Esophagus (tissue), 2 donors: ENCODE results near the gene PTPRR. TPM values are rescaled to one million over a fixed set of nuclear protein-coding genes. Genes with fewer than 3 reads are reported as not detected.

Experiments used
- H3K27ac ChIP-seq, 2 donors: one replicate each; pipeline ENCODE4 v1.5.1; 2013; ENCODE audit warnings: low read depth in 2 of 2, mild to moderate bottlenecking in 2 of 2, inconsistent platforms in 1 of 2, low read length in 1 of 2, moderate library complexity in 1 of 2
- H3K27me3 ChIP-seq, 2 donors: one replicate each; pipeline ENCODE4 v1.6.1; 2013; ENCODE audit warnings: low read length in 2 of 2, control low read depth in 1 of 2, mild to moderate bottlenecking in 1 of 2; ENCODE audit not compliant: insufficient read depth in 2 of 2, control insufficient read depth in 1 of 2
- H3K36me3 ChIP-seq, 2 donors: one replicate each; pipeline ENCODE4 v1.6.1; 2013; ENCODE audit warnings: low read length in 1 of 2; ENCODE audit not compliant: control insufficient read depth in 2 of 2, insufficient read depth in 2 of 2
- H3K4me1 ChIP-seq, 2 donors: one replicate each; pipeline ENCODE4 v1.6.1; 2013; ENCODE audit warnings: low read length in 1 of 2; ENCODE audit not compliant: control insufficient read depth in 2 of 2, insufficient read depth in 2 of 2
- H3K4me3 ChIP-seq, 2 donors: one replicate each; pipeline ENCODE4 v1.5.1; 2013; ENCODE audit warnings: low read length in 2 of 2, mild to moderate bottlenecking in 2 of 2, low read depth in 1 of 2, moderate library complexity in 1 of 2
- H3K9me3 ChIP-seq, 2 donors: one replicate each; pipeline ENCODE4 v1.6.1; 2013; ENCODE audit warnings: mild to moderate bottlenecking in 2 of 2, low read depth in 1 of 2, low read length in 1 of 2, moderate library complexity in 1 of 2; ENCODE audit not compliant: control insufficient read depth in 2 of 2, insufficient read depth in 1 of 2
- WGBS, 2 donors: extraction: QIAGEN DNeasy Blood & Tissue Kit; methylation state at CpG; one replicate each; pipeline ENCODE4 v1.1.7; 2013; 5-methylcytosine and 5-hydroxymethylcytosine counted together
- polyA plus RNA-seq, 2 donors: library from polyadenylated mRNA; stranded (reverse); fragments of 200-250 nt; gene quantifications; one replicate each; pipeline ENCODE4 v1.2.3, GENCODE V29; 2013
- donor health status: healthy with polysubstance abuse.
- donor health status: Bipolar disorder and iron deficiency.

The PTPRR gene
- polyA plus RNA-seq, 2 donors, result 0.05 to 0.06 TPM

DNA sequence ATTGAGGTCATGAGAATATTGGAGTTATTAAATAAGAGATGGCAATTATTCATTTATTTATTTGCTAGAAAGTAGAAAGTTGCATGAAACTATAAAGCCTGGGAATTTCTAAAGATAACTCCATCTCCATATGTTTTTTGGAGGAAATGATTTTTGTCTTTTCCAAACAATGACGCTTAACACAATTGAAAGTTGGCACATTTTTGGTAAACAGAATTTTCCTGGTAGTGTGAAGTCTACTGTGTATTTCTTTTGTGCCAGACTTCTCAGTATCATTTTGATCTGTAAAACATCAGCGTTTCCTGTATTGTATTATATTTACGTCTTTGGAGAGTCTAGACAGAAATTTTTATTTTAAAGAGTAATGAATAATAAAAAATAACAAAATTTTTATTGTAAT, 249.6 kb downstream of the PTPRR start:
- H3K27me3 ChIP-seq, result no peaks in the 10 kb centered on the region
- no peaks in the 10 kb centered on the region for H3K4me1 ChIP-seq
- WGBS, 2 donors, result 67 to 69% methylated on average over 3 of the region's 3 CpGs
- no peaks in the 10 kb centered on the region for H3K9me3 ChIP-seq
- H3K36me3 ChIP-seq, result no peaks in the 10 kb centered on the region
- H3K4me3 ChIP-seq, result no peak overlapping the region
- no peak overlapping the region for H3K27ac ChIP-seq

- no peak overlapping the region for H3K4me3 ChIP-seq
Measured at GRCh38 chr12:70667253-70667652, 253.3 kb downstream of the PTPRR start.

GRCh38 chr12:70666364-70666763, 254.2 kb downstream of the PTPRR start:
- 97 to 98% methylated on average over 1 of the region's 1 CpG for WGBS, 2 donors

More at GRCh38 chr12:70667253-70667652, 253.3 kb downstream of the PTPRR start:
- 90 to 92% methylated on average over 2 of the region's 2 CpGs for WGBS, 2 donors
- no peaks in the 10 kb centered on the region for H3K4me1 ChIP-seq
- no peaks in the 10 kb centered on the region for H3K36me3 ChIP-seq
- H3K27ac ChIP-seq, result no peak overlapping the region
- H3K9me3 ChIP-seq, result no peaks in the 10 kb centered on the region
- H3K27me3 ChIP-seq, result no peaks in the 10 kb centered on the region

DNA sequence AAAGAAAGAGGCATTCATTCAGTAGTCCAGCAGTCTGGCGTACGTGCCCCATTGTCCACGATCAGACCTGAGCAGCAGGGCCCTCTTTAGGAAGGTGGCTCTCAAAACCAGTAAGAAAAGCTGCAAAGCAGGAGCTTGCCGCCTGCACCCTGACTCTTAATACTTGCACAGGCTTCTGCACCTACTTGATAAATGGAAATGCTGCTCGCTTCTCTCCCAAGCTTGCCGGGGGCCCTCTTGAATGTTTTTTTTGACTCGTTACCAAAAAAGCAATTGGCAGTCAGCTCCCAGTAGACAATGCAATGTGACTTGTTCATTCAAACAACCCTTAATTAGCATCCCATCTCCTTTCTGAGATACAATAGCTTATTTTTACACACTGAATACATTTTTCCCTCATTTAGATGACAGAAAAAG, 256.1 kb downstream of the PTPRR start:
- Histone ChIP-seq H3K27ac (no peak overlapping the region), H3K4me1 (peaks cover 0 to 3% of the 10 kb centered on the region in 2 donors), H3K27me3 (no peaks in the 10 kb centered on the region), H3K4me3 (no peak overlapping the region), H3K9me3 (no peaks in the 10 kb centered on the region), H3K36me3 (no peaks in the 10 kb centered on the region)
- WGBS, 2 donors, result 27 to 40% methylated on average over 7 of the region's 7 CpGs

More at GRCh38 chr12:70666364-70666763, 254.2 kb downstream of the PTPRR start:
- H3K4me3 ChIP-seq, result no peak overlapping the region
- H3K27ac ChIP-seq, result no peak overlapping the region
- no peaks in the 10 kb centered on the region for H3K9me3 ChIP-seq
- H3K27me3 ChIP-seq, result no peaks in the 10 kb centered on the region
- no peaks in the 10 kb centered on the region for H3K4me1 ChIP-seq
- H3K36me3 ChIP-seq, result no peaks in the 10 kb centered on the region

- H3K4me3 ChIP-seq, result no peak overlapping the region
- no peaks in the 10 kb centered on the region for H3K36me3 ChIP-seq
- peaks cover 0 to 3% of the 10 kb centered on the region in 2 donors for H3K4me1 ChIP-seq
- no peaks in the 10 kb centered on the region for H3K27me3 ChIP-seq
- H3K27ac ChIP-seq, result no peak overlapping the region
- H3K9me3 ChIP-seq, result no peaks in the 10 kb centered on the region
- 89 to 90% methylated on average over 1 of the region's 1 CpG for WGBS, 2 donors
Measured at GRCh38 chr12:70663838-70664237, 256.7 kb downstream of the PTPRR start.

DNA sequence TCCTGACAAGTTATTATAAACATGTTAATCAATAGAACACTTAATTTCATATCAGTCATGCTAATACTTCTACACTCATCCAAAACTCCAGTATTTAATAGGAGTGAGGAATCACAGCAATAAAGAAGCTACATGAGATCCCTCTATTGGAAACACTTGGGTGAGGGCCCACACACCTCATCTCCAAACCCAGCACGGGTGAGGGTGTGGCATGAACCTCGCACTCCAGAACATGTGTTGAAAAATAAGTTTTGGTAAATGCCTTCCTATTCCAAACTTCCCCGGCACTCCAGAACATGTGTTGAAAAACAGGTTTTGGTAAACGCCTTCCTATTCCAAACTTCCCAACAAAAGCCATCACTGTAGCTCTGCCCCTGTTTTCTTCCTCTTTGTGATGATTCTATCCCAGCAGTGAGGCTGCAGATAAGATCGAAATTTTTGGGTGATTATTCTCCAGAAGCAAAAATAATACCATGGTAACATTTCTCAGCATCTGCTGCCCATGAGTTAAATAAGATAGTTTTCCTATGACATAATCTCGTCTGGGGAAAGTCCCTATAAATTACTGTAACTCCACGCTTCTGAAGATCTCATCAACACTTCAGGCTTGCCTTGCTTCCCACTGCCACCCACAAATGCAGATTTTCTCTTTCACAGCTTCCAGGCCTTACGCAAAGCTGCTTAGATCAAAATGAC, 258.9 kb downstream of the PTPRR start:
- H3K4me3 ChIP-seq, result no peak overlapping the region
- H3K27ac ChIP-seq, result no peak overlapping the region
- H3K36me3 ChIP-seq, result no peaks in the 10 kb centered on the region
- H3K4me1 ChIP-seq, result peaks cover 0 to 3% of the 10 kb centered on the region in 2 donors
- H3K27me3 ChIP-seq, result no peaks in the 10 kb centered on the region
- H3K9me3 ChIP-seq, result no peaks in the 10 kb centered on the region
- WGBS, 2 donors, result 41 to 50% methylated on average over 8 of the region's 8 CpGs

GRCh38 chr12:70660620-70661219, 259.8 kb downstream of the PTPRR start:
- Histone ChIP-seq H3K4me1 (peaks cover 0 to 3% of the 10 kb centered on the region in 2 donors), H3K36me3 (no peaks in the 10 kb centered on the region), H3K9me3 (no peaks in the 10 kb centered on the region), H3K4me3 (no peak overlapping the region), H3K27me3 (no peaks in the 10 kb centered on the region), H3K27ac (no peak overlapping the region)
- 76 to 84% methylated on average over 5 of the region's 5 CpGs for WGBS, 2 donors

GRCh38 chr12:70660002-70660604, 260.4 kb downstream of the PTPRR start:
- 93 to 97% methylated on average over 5 of the region's 5 CpGs for WGBS, 2 donors
- Histone ChIP-seq H3K27ac (no peak overlapping the region), H3K9me3 (no peaks in the 10 kb centered on the region), H3K4me1 (peaks cover 0 to 3% of the 10 kb centered on the region in 2 donors), H3K27me3 (no peaks in the 10 kb centered on the region), H3K4me3 (no peak overlapping the region), H3K36me3 (no peaks in the 10 kb centered on the region)

DNA sequence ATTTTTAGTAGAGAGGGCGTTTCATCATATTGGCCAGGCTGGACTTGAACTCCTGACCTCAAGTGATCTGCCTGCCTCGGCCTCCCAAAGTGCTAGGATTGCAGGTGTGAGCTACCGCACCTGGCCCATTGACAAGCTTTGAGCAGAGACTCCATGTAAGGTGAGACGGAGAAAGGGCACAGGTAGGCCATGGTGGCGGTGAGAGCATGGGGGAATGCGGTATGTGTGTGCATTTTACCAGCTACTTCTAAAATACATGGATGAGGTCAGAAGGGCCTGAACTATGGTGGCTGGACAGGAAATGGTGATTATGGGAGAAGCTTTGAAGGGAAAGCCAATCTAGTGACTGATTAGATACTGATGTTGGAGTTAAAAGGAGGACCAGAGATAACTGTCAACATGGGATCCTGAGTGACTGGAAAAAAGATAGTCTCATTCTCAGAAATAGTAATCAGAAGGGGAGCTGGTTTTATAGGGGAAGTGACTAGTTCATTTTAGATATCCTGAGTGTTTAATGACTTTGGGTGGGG, 261.4 kb downstream of the PTPRR start:
- H3K4me3 ChIP-seq, result no peak overlapping the region
- 91 to 93% methylated on average over 6 of the region's 6 CpGs for WGBS, 2 donors
- no peaks in the 10 kb centered on the region for H3K27me3 ChIP-seq
- peaks cover 0 to 3% of the 10 kb centered on the region in 2 donors for H3K4me1 ChIP-seq
- H3K27ac ChIP-seq, result no peak overlapping the region
- H3K9me3 ChIP-seq, result peaks cover 0 to 2% of the 10 kb centered on the region in 2 donors
- no peaks in the 10 kb centered on the region for H3K36me3 ChIP-seq
